Keratinocyte (primary cell): ENCODE data around the gene ZNF70.

Source experiments
- CTCF ChIP-seq, 3 experiments: IDR thresholded peaks in 1 of 3; conservative IDR thresholded peaks in 1 of 3; optimal IDR thresholded peaks in 1 of 3; 2 replicates in 2 of 3; 3 replicates in 1 of 3; pipeline versions ENCODE3 to v1.5.1; 2011; ENCODE audit warnings: low read length in 3 of 3, mild to moderate bottlenecking in 3 of 3, moderate library complexity in 2 of 3, control low read depth in 1 of 3, inconsistent platforms in 1 of 3; ENCODE audit not compliant: insufficient read depth in 2 of 3; ENCODE audit errors: extremely low read depth in 1 of 3
- EZH2 ChIP-seq: IDR thresholded peaks from one replicate; pipeline ENCODE4 v1.6.1; 2012; ENCODE audit warnings: inconsistent platforms, mild to moderate bottlenecking, low read length, moderate library complexity

- TF ChIP-seq EZH2: no peak
- no peak for TF ChIP-seq CTCF (optimal IDR thresholded peaks at IDR 0.05 in 1 of 3, IDR thresholded peaks at IDR 0.05 in 1 of 3, conservative IDR thresholded peaks at IDR 0.05 in 1 of 3; ENCODE audit: extremely low read depth in 1 of 3, insufficient read depth in 2 of 3, low read length in 3 of 3)
Measured at GRCh38 chr22:23750367-23750713, 572 bp downstream of the ZNF70 start.
